ENCODE results near the gene TENM3.

DNA sequence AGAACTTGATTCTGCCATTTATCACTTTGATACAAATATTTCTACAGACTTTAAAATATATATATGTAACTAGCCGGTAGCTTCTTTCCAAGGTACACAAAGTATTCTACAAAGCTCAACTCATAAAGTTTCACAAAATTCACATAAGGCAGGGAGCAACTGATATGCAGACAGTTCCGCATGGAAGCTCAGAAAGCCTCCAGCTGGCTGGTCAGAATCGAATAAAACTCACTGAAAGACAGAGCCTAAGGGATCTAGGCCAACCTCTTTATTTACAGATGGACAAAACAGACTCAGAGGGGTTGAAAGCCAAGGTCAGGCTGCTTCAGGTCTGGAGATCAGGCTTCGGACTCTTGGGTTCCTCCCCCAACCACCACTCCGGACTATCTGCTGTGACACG is 543.8 kb downstream of the TENM3 start:
- TF ChIP-seq, protein P1, sequence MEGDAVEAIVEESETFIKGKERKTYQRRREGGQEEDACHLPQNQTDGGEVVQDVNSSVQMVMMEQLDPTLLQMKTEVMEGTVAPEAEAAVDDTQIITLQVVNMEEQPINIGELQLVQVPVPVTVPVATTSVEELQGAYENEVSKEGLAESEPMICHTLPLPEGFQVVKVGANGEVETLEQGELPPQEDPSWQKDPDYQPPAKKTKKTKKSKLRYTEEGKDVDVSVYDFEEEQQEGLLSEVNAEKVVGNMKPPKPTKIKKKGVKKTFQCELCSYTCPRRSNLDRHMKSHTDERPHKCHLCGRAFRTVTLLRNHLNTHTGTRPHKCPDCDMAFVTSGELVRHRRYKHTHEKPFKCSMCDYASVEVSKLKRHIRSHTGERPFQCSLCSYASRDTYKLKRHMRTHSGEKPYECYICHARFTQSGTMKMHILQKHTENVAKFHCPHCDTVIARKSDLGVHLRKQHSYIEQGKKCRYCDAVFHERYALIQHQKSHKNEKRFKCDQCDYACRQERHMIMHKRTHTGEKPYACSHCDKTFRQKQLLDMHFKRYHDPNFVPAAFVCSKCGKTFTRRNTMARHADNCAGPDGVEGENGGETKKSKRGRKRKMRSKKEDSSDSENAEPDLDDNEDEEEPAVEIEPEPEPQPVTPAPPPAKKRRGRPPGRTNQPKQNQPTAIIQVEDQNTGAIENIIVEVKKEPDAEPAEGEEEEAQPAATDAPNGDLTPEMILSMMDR (conservative IDR thresholded peaks at IDR 0.05): no peak
- no peak for TF ChIP-seq EZH2 (IDR thresholded peaks at IDR 0.05; ENCODE audit: low read depth)
